Pancreas (tissue), 10 donors: ENCODE data around the gene TTLL6. TPM values are rescaled to one million over a fixed set of nuclear protein-coding genes. Genes with fewer than 3 reads are reported as not detected.
"Not testable (repeated sequence)": the region's sequence is repeated elsewhere in the genome, so short reads cannot be mapped to it uniquely, and the experiment has no call there.

Experiments used
- ATAC-seq, 4 donors: fragments of 200-7000 bp; cut with Tn5 transposase; one replicate each; pipeline versions ENCODE4 v1.8.0 to v1.9.1; 2020; ENCODE audit warnings: mild to moderate bottlenecking in 4 of 4, moderate library complexity in 4 of 4
- DNase-seq, 6 donors: peaks; one replicate each; pipeline ENCODE4 v3.0.0-alpha.2; 2020
- FAIRE-seq: peaks from 2 replicates; lab custom pipeline; 2012; peaks lifted over from hg19 to GRCh38; lab: Jason Lieb, UNC
- H3K27ac ChIP-seq, 4 donors: fragments of 200-600 bp; sonication (generic); 1 replicate in 3 of 4; 2 replicates in 1 of 4; pipeline versions ENCODE4 v1.5.0 to v1.8.0; 2020
- H3K27me3 ChIP-seq, 4 donors: fragments of 200-600 bp; one replicate each; pipeline ENCODE4 v1.8.0; 2021
- H3K36me3 ChIP-seq, 3 donors: fragments of 200-600 bp; sonication (generic) in 1 of 3; one replicate each; pipeline versions ENCODE4 v1.5.0 to v1.8.0; 2020 to 2021
- H3K4me1 ChIP-seq, 3 donors: fragments of 200-600 bp; one replicate each; pipeline ENCODE4 v1.8.0; 2021
- H3K4me3 ChIP-seq, 4 donors: fragments of 200-600 bp; sonication (generic) in 2 of 4; one replicate each; pipeline versions ENCODE4 v1.5.0 to v1.8.0; 2020 to 2021
- H3K9me3 ChIP-seq, 4 donors: fragments of 200-600 bp; one replicate each; pipeline ENCODE4 v1.8.0; 2021
- CTCF ChIP-seq, 4 donors: fragments of 200-600 bp; sonication (generic) in 3 of 4; IDR thresholded peaks; one replicate each; pipeline versions ENCODE4 v1.5.0 to v1.8.0; 2021; ENCODE audit warnings: antibody characterized with exemption in 4 of 4
- WGBS, 2 donors: extraction: QIAGEN DNeasy Blood & Tissue Kit; methylation state at CpG; one replicate each; pipeline ENCODE4 v1.1.7; 2013; 5-methylcytosine and 5-hydroxymethylcytosine counted together
- intact Hi-C, 3 donors: fragments of 100-400 bp; cut with DNase I; formaldehyde crosslinking; loops; one replicate each; pipeline versions ENCODE4 v1.11.1 to v1.14.2; 2022
- polyA plus RNA-seq, 2 donors: library from polyadenylated mRNA; stranded (reverse); fragments of 200-250 nt; gene quantifications; one replicate each; pipeline ENCODE4 v1.2.3, GENCODE V29; 2013
- total RNA-seq, 6 donors: library from RNA; stranded (reverse); fragmentation: NEBNext Ultra II Directional in 4 of 6; extraction: Animal tissue kit (Norgen Biotek cat#: 25700) in 4 of 6; gene quantifications; one replicate each; pipeline versions ENCODE4 v1.2.1 to v1.2.4, GENCODE V29; 2021 to 2023
- donor health status: healthy with polysubstance abuse.
- donor health status: DM: no; HTN: no; CAD: no; lungs with moderate emphysema.
- donor health status: DM: no; HTN: no; CAD: no.
- donor health status: control.
- donor health status: control.
- donor health status: Bipolar disorder and iron deficiency.
- donor health status: DM: yes; HTN: yes; CAD: no.
- donor health status: DM: no; HTN: no; CAD: no.
- donor health status: DM: no; HTN: no; CAD: no.
- donor health status: DM: yes; HTN: yes; CAD: no.

TTLL6 gene
- total and polyA plus RNA-seq, 8 donors: 0.40 to 6.0 (median 0.77) TPM

DNA sequence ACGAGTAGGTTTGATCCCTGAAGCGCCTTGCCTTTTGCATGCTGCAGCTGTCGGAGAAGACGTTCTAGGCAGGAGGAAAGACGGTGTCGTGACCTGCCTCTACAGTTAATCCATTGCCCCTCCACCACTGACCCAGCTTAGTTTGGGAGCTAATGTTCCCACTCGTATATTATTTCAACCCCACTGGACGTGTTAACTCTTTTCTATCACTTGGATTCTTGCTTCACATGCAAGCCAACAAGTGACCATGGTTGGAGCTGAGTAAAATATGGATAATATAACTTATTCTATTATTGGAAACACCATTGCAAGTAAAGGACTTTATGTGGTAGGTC, 14.5 kb upstream of the TTLL6 start:
- TF ChIP-seq CTCF (IDR thresholded peaks at IDR 0.05): no peak
- no peaks in the 10 kb centered on the region for H3K27me3 ChIP-seq
- intact Hi-C loops: no loop called here
- H3K4me1 ChIP-seq: peaks cover 0 to 12% (median 8%) of the 10 kb centered on the region in 3 donors
- ATAC-seq: no peak
- H3K4me3 ChIP-seq: peak overlapping the region; percentile 54 to 90 (median 81)
- WGBS, 2 donors: 1% methylated on average over 8 of the region's 8 CpGs
- DNase-seq: no peak
- no peak for FAIRE-seq
- H3K9me3 ChIP-seq: no peaks in the 10 kb centered on the region
- peak overlapping the region; percentile 86 to 96 (median 92) for H3K27ac ChIP-seq
- no peaks in the 10 kb centered on the region for H3K36me3 ChIP-seq

GRCh38 chr17:48830840-48831548, 14.0 kb upstream of the TTLL6 start, which contains the start of gene CALCOCO2:
TSS of gene CALCOCO2 (plus strand) at chr17:48831035. CDS start at chr17:48841708, 10,673 bp downstream.
- no peaks in the 10 kb centered on the region for H3K27me3 ChIP-seq
- peak in 1 of 4 donors; percentile 8 for TF ChIP-seq CTCF (IDR thresholded peaks at IDR 0.05)
- DNase-seq: peak; percentile 90 to 97 (median 94)
- 0% methylated on average over 42 to 48 of the region's 48 CpGs for WGBS, 2 donors
- peak within 1 kb of the TSS; percentile 86 to 96 (median 92) for H3K27ac ChIP-seq
- peak; percentile 98 to 99 (median 99) for ATAC-seq
- intact Hi-C loops: no loop called here
- H3K9me3 ChIP-seq: no peaks in the 10 kb centered on the region
- no peaks in the 10 kb centered on the region for H3K36me3 ChIP-seq
- H3K4me3 ChIP-seq: peak within 1 kb of the TSS; percentile 54 to 90 (median 81)
- peaks cover 0 to 12% (median 8%) of the 10 kb centered on the region in 3 donors for H3K4me1 ChIP-seq
- no peak for FAIRE-seq

GRCh38 chr17:48825446-48826381, 8.7 kb upstream of the TTLL6 start:
- intact Hi-C loops: no loop called here
- ATAC-seq (no peak), DNase-seq (no peak), FAIRE-seq (no peak)
- Histone ChIP-seq H3K27ac (no peak overlapping the region), H3K36me3 (no peaks in the 10 kb centered on the region), H3K9me3 (no peaks in the 10 kb centered on the region), H3K4me3 (no peak overlapping the region), H3K27me3 (no peaks in the 10 kb centered on the region), H3K4me1 (no peaks in the 10 kb centered on the region)
- 72 to 80% methylated on average over 11 of the region's 11 CpGs for WGBS, 2 donors
- TF ChIP-seq CTCF (IDR thresholded peaks at IDR 0.05): no peak

DNA sequence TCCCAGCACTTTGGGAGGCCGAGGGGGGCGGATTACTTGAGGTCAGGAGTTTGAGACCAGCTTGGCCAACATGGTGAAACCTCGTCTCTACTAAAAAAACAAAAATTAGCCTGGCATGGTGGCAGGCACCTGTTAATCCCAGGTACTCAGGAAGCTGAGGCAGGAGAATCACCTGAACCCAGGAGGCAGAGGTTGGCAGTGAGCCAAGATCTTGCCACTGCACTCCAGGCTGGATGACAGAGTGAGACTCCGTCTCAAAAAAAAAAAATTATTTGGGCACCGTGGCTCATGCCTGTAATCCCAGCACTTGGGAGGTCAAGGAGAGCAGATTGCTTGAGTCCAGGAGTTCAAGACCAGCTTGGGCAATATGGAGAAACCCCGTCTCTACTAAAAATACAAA, 3.9 kb upstream of the TTLL6 start:
- H3K27me3 ChIP-seq, FAIRE-seq, H3K9me3 ChIP-seq, H3K36me3 ChIP-seq, H3K27ac ChIP-seq, intact Hi-C loops, H3K4me1 ChIP-seq, ATAC-seq, H3K4me3 ChIP-seq: not testable (repeated sequence)
- peak in 1 of 6 donors; percentile 37 for DNase-seq
- WGBS, 2 donors: 58 to 59% methylated on average over 6 of the region's 6 CpGs

- H3K9me3 ChIP-seq: no peaks in the 10 kb centered on the region
- intact Hi-C loops: loop anchor here in 1 of 3 donors (5.0 kb wide), 1 partner anchor 58 kb away; no protein-coding TSS in a partner anchor
- H3K27ac ChIP-seq: no peak overlapping the region
- no peak for TF ChIP-seq CTCF (IDR thresholded peaks at IDR 0.05)
- H3K4me3 ChIP-seq: no peak overlapping the region
- no peak for ATAC-seq
- no peak for FAIRE-seq
- no peak for DNase-seq
- H3K27me3 ChIP-seq: peaks cover 0 to 8% (median 0%) of the 10 kb centered on the region in 4 donors
- H3K4me1 ChIP-seq: peaks cover 0 to 4% (median 0%) of the 10 kb centered on the region in 3 donors
- WGBS, 2 donors: 62 to 74% methylated on average over 11 of the region's 11 CpGs
- no peaks in the 10 kb centered on the region for H3K36me3 ChIP-seq
Observed at GRCh38 chr17:48819466-48819865, 2.4 kb upstream of the TTLL6 start.
